Colonic mucosa (tissue), 4 donors: ENCODE data around the gene PTGIS. TPM values are rescaled to one million over a fixed set of nuclear protein-coding genes. Genes with fewer than 3 reads are reported as not detected.
"Not testable (repeated sequence)": the region's sequence is repeated elsewhere in the genome, so short reads cannot be mapped to it uniquely, and the experiment has no call there.

Experiments
- DNase-seq: peaks from one replicate; pipeline ENCODE4 v3.0.0-alpha.2; 2020
- H3K27ac ChIP-seq: fragments of 200-600 bp; one replicate; pipeline ENCODE4 v1.8.0; 2021
- H3K27me3 ChIP-seq: fragments of 200-600 bp; one replicate; pipeline ENCODE4 v1.8.0; 2021
- H3K36me3 ChIP-seq: fragments of 200-600 bp; one replicate; pipeline ENCODE4 v1.8.0; 2021
- H3K4me1 ChIP-seq: fragments of 200-600 bp; one replicate; pipeline ENCODE4 v1.8.0; 2021; ENCODE audit warnings: mild to moderate bottlenecking
- H3K4me3 ChIP-seq: fragments of 200-600 bp; one replicate; pipeline ENCODE4 v1.8.0; 2021
- H3K9ac ChIP-seq, 2 donors: one replicate each; pipeline ENCODE4 v1.7.0; 2013; ENCODE audit warnings: control low read depth in 2 of 2, low read depth in 2 of 2, low read length in 2 of 2
- H3K9me3 ChIP-seq: fragments of 200-600 bp; one replicate; pipeline ENCODE4 v1.8.0; 2021
- intact Hi-C: fragments of 100-400 bp; cut with DNase I; formaldehyde crosslinking; loops from one replicate; pipeline ENCODE4 v1.14.1; 2022
- total RNA-seq, 2 donors: library from RNA; stranded (reverse); fragmentation: NEBNext Ultra II Directional in 1 of 2; extraction: Animal tissue kit (Norgen Biotek cat#: 25700) in 1 of 2; gene quantifications; one replicate each; pipeline ENCODE4 v1.2.1, GENCODE V29; 2021
- TF ChIP-seq, protein P1 (sequence below): fragments of 200-600 bp; IDR thresholded peaks from one replicate; pipeline ENCODE4 v1.8.0; 2022; ENCODE audit warnings: antibody characterized with exemption, mild to moderate bottlenecking
- donor health status: healthy.
- donor health status: DM: no; HTN: no; CAD: no.
- donor health status: DM: no; HTN: no; CAD: no.

The PTGIS gene
- total RNA-seq, 2 donors from 2014 or later = 0.94 to 8.0 TPM

DNA sequence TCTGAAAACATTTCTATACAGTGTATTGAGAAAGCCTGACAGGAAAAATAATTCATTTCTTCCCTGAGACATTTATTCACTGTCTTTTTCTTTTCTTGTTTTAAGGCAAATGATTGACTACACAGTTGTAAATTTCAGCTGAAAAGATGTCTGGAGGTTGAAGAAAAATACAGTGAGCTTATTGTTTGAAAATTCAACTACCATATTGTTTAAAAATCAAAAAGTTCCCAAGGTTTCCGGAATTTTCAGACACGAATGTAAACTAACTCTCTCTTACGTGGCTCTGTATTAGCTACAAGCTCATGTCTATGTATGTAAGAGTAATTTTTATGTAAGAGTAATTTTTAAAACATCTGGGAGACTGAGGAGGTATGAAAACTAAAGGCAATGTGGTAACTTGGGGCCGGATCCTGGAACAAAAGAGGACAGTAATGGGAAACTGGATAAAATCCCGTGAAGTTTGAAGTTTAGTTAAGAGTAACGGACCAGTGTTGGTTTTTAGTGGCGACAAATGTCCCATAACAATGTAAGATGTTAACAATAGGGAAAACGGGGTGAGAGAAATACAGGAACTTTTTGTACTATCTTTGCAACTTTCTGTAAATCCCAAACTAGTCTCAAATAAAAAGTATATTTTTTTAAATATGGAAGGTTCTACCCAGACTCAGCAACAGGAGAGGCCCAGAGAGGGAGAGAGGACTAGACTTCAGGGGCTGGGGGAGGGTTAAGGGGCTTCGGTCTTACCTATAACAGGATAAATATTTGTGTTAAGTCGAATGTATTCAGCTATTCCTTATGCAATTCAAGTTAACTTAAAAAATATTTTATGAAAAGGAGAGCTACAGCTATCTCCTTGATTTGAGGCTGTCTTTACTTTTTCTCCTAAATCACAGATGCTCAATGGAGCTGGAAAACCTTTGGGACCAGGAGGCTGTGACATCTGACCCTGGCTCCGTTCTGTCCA is 1.3 kb downstream of the PTGIS start:
- TF ChIP-seq, protein P1, sequence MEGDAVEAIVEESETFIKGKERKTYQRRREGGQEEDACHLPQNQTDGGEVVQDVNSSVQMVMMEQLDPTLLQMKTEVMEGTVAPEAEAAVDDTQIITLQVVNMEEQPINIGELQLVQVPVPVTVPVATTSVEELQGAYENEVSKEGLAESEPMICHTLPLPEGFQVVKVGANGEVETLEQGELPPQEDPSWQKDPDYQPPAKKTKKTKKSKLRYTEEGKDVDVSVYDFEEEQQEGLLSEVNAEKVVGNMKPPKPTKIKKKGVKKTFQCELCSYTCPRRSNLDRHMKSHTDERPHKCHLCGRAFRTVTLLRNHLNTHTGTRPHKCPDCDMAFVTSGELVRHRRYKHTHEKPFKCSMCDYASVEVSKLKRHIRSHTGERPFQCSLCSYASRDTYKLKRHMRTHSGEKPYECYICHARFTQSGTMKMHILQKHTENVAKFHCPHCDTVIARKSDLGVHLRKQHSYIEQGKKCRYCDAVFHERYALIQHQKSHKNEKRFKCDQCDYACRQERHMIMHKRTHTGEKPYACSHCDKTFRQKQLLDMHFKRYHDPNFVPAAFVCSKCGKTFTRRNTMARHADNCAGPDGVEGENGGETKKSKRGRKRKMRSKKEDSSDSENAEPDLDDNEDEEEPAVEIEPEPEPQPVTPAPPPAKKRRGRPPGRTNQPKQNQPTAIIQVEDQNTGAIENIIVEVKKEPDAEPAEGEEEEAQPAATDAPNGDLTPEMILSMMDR = no peak
- intact Hi-C loops = no loop called here
- H3K9ac ChIP-seq = no peak overlapping the region
- H3K27ac ChIP-seq = no peak overlapping the region
- H3K27me3 ChIP-seq = peaks cover 18% of the 10 kb centered on the region
- no peak for DNase-seq
- H3K4me3 ChIP-seq = peak overlapping the region; percentile 22
- H3K9me3 ChIP-seq = no peaks in the 10 kb centered on the region
- no peaks in the 10 kb centered on the region for H3K36me3 ChIP-seq
- no peaks in the 10 kb centered on the region for H3K4me1 ChIP-seq

DNA sequence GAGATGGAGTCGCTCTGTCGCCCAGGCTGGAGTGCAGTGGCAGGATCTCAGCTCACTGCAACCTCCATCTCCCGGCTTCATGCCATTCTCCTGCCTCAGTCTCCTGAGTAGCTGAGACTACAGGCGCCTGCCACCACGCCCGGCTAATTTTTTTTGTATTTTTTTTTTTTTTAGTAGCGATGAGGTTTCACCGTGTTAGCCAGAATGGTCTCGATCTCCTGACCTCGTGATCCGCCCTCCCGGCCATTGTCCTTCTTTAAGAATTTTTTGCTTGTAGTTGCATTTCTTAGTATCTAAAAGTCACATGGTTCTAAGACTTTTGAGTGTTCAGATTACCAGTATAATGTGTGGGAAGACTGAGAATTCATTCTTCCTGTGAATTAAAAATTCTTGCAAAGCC is 2.9 kb downstream of the PTGIS start:
- H3K9me3 ChIP-seq, H3K4me3 ChIP-seq, H3K9ac ChIP-seq, intact Hi-C loops, H3K4me1 ChIP-seq, H3K36me3 ChIP-seq, DNase-seq, H3K27ac ChIP-seq: not testable (repeated sequence)
- peaks cover 18% of the 10 kb centered on the region for H3K27me3 ChIP-seq

DNA sequence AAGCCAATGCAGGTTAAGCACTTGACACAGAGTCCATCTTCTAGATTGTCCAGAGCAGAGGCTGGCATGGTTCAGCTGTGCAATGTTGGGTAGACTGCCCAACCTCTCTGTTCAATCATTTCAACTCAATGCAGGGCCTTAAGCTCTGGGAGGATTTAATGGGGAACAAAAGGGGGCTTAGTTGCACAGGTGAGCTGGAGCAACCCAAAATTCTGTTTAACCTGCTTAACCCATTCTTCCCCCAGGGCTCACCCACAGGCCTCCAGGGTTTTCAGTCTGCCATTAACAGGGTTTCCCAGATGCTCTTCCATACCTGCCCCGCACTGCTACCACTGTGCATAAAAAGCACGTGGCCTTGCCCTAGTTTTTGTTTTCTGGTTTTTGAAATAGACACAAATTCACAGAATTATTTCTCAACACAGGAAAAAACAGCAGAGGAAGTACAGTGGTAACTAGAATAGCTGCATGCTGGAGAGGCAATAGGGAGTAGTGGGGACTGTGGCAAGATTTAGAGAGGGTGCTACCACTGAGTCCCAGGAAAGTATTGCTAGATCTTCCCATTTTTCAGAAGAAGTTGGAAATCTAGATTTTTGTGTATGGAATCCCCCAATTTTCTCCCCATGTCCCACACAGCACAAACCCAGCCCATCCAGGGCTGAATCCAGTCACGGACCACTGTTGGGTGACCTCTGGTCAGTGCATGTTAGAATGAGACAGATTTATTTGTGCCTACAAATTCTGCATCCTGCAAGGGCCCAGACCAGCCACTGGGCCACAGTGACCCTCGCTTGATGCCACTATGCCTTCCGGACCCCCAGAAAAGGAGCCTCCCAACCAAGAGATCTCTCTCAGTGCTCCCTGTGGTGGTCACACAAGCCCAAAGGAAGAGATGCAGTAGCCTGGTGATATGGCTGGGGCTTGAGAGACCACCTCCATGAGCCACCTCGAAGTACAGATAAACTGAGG is 4.6 kb downstream of the PTGIS start:
- intact Hi-C loops = no loop called here
- peaks cover 14% of the 10 kb centered on the region for H3K27me3 ChIP-seq
- TF ChIP-seq, protein P1 = no peak
- H3K4me3 ChIP-seq = no peak overlapping the region
- DNase-seq = no peak
- no peaks in the 10 kb centered on the region for H3K36me3 ChIP-seq
- no peaks in the 10 kb centered on the region for H3K9me3 ChIP-seq
- no peaks in the 10 kb centered on the region for H3K4me1 ChIP-seq
- no peak overlapping the region for H3K9ac ChIP-seq
- H3K27ac ChIP-seq = no peak overlapping the region

DNA sequence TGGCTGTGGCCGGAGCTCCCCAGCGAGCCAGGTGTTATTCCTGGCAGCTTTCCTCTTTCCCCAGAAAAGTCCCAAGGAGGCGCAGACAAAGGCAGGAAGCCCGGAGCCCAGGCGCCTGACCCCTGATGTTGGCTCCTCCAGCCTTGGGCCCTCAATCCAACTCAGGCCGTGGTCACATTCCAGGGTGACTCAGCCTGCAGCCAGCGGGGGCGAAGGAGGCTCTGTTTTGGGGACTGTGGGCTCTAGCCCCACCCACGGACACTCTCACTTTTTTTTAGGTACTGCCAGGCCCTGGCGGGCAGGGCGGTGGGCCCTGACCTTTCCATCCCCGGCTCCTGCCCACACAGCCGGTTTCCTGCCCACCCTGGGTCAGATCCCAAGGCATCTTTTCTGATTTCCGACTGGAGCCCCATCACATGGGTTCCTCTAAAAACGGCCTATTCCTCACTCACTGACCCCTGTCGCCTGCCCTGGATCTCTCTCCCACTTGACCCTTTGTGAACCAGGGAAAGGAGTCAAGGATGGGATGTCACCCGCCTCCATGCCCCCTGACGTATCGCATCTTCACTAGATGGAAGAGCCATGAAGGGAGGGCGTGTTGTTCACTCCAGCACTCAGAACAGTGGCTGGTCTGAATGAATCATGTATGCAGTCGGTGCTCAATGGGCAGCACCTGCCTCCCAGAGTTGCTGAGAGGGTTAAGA is 5.5 kb downstream of the PTGIS start:
- Histone ChIP-seq H3K27me3 (peaks cover 8% of the 10 kb centered on the region), H3K36me3 (no peaks in the 10 kb centered on the region), H3K9me3 (no peaks in the 10 kb centered on the region), H3K27ac (no peak overlapping the region), H3K4me3 (no peak overlapping the region), H3K9ac (peak overlapping the region in 1 of 2 donors; percentile 60), H3K4me1 (no peaks in the 10 kb centered on the region)
- TF ChIP-seq, protein P1 = no peak
- peak; percentile 49 for DNase-seq
- intact Hi-C loops = no loop called here

DNA sequence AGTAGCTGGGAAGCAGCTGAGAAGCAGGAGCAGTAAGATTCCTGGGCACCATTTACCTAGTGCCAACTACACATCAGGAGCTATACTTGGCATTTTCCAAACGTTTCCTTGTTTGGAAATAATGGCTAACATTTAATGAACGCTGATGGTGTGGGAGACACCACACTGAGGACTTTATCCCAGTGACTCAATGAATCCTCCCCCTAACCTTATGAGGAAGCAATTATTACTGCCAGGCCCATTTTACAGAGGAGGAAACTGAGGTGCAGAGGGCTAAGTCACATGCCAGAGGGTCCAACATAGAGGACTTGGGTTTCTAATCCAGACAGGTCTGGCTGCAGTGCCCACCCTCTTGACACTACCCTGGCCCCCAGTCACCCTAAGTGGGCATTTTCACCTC is 6.1 kb downstream of the PTGIS start:
- TF ChIP-seq, protein P1 = no peak
- Histone ChIP-seq H3K4me3 (no peak overlapping the region), H3K27me3 (peaks cover 2% of the 10 kb centered on the region), H3K27ac (no peak overlapping the region), H3K9ac (no peak overlapping the region), H3K4me1 (no peaks in the 10 kb centered on the region), H3K36me3 (no peaks in the 10 kb centered on the region), H3K9me3 (no peaks in the 10 kb centered on the region)
- DNase-seq = no peak
- intact Hi-C loops = no loop called here
